Measurements from ENCODE around the gene GIPC2.

The GIPC2 gene

GRCh38 chr1:78032996-78033796 lies 12.6 kb upstream of the GIPC2 start:
- no peak for TF ChIP-seq CTCF (IDR thresholded peaks at IDR 0.05; ENCODE audit: insufficient read depth, low read length)
- TF ChIP-seq GABPA (IDR thresholded peaks at IDR 0.05; ENCODE audit: low read depth): no peak
- TF ChIP-seq REST (IDR thresholded peaks at IDR 0.05; ENCODE audit: insufficient replicate concordance, low read depth): no peak
- TF ChIP-seq SPI1 (IDR thresholded peaks at IDR 0.05; ENCODE audit: borderline replicate concordance, low read depth): no peak
- TF ChIP-seq POLR2AphosphoS5 (IDR thresholded peaks at IDR 0.05; ENCODE audit: low read depth): no peak
- Histone ChIP-seq H3K27me3 (ENCODE audit: insufficient read depth, poor library complexity, severe bottlenecking) (no peaks in the 10 kb centered on the region), H3K27ac (replicated peaks) (no peak overlapping the region), H3K4me3 (replicated peaks; ENCODE audit: insufficient read depth, low read length) (no peak overlapping the region)
- DNase-seq (ENCODE audit: low read depth in 1 of 2, low spot score in 1 of 2): no peak

- no peak for DNase-seq (ENCODE audit: low read depth in 1 of 2, low spot score in 1 of 2)
- no peaks in the 10 kb centered on the region for H3K27me3 ChIP-seq (ENCODE audit: insufficient read depth, poor library complexity, severe bottlenecking)
- H3K27ac ChIP-seq (replicated peaks): no peak overlapping the region
- no peak overlapping the region for H3K4me3 ChIP-seq (replicated peaks; ENCODE audit: insufficient read depth, low read length)
- TF ChIP-seq SPI1 (IDR thresholded peaks at IDR 0.05; ENCODE audit: borderline replicate concordance, low read depth) (no peak), REST (IDR thresholded peaks at IDR 0.05; ENCODE audit: insufficient replicate concordance, low read depth) (no peak)
These were observed 12.0 kb upstream of the GIPC2 start for GRCh38 chr1:78033797-78034172.

- no peak for DNase-seq (ENCODE audit: low read depth in 1 of 2, low spot score in 1 of 2)
- no peak for TF ChIP-seq REST (IDR thresholded peaks at IDR 0.05; ENCODE audit: insufficient replicate concordance, low read depth)
- no peak for TF ChIP-seq GABPA (IDR thresholded peaks at IDR 0.05; ENCODE audit: low read depth)
- no peak for TF ChIP-seq CTCF (IDR thresholded peaks at IDR 0.05; ENCODE audit: insufficient read depth, low read length)
- no peak for TF ChIP-seq POLR2AphosphoS5 (IDR thresholded peaks at IDR 0.05; ENCODE audit: low read depth)
- no peak for TF ChIP-seq SPI1 (IDR thresholded peaks at IDR 0.05; ENCODE audit: borderline replicate concordance, low read depth)
These were observed 10.6 kb upstream of the GIPC2 start for GRCh38 chr1:78035121-78035520.

More at GRCh38 chr1:78035121-78035520, 10.6 kb upstream of the GIPC2 start:
- Histone ChIP-seq H3K4me3 (replicated peaks; ENCODE audit: insufficient read depth, low read length) (no peak overlapping the region), H3K27ac (replicated peaks) (no peak overlapping the region), H3K27me3 (ENCODE audit: insufficient read depth, poor library complexity, severe bottlenecking) (no peaks in the 10 kb centered on the region)
